GM23248 (cell line): ENCODE results near the gene LIN37.

Source experiments
- EZH2 ChIP-seq: fragments of 200-600 bp; sonication (generic); IDR thresholded peaks from 2 replicates; pipeline ENCODE4 v1.6.1; 2018; ENCODE audit warnings: antibody characterized with exemption, mild to moderate bottlenecking; ENCODE audit not compliant: insufficient read depth, poor library complexity, severe bottlenecking
- EZH2phosphoT487 ChIP-seq: fragments of 200-600 bp; sonication (generic); IDR thresholded peaks from 2 replicates; pipeline ENCODE4 v1.6.1; 2018; ENCODE audit warnings: antibody characterized with exemption, moderate library complexity, mild to moderate bottlenecking, low read depth; ENCODE audit not compliant: insufficient read depth

GRCh38 chr19:35787227-35787799 lies 38.9 kb downstream of the LIN37 start:
- TF ChIP-seq EZH2phosphoT487 (no peak), EZH2 (no peak)
